NCI-H128 (cell line): Measurements from ENCODE around the gene WLS.

Experiments used
- DNase-seq: peaks from one replicate; lab custom pipeline; 2025; ENCODE audit not compliant: unreplicated experiment; lab: John Stamatoyannopoulos, UW

The WLS gene

DNA sequence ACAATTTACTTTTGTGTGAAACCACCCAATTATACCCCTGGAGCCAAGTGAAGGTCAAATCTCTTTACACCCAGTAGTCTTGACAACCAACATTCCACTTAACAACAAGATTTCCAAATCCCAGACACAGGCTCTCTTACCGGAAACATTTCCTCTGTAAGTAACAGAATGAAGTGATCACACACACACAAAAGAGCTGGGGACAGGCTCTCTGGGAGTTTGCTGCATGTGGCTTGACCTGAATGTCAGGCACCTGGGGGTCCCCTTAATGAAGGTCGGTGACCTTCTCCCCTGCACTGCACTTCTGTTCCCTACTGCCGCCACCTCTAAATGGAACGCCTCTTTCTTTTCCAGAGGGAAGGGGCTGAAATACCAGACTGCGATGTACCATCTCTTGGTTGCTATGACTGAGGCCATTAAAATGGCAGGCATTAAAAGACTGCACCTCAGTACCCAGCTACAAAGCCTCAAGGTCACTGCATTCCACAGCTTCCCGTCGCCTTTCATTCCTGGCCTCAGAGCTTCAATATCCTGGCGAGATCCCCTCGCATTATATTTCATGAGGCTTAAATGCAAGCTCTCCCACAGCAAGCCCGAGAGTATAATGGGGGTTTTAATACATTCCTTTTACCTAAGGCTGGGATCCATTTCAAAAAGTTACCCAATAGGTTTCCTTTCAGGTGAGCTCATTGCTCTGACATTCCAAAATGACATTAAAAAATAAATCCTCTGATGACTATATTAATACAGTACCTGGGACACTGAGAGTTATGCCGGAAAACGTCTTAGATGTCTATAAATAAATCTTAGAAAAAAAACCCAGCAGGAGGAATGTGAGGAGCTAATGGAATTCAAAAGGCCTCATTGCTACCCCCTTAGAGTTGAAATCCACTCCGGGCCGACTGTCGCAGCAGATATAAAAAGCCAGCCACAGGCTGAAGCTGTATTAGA, 91.0 kb downstream of the WLS start:
- no peak for DNase-seq

DNA sequence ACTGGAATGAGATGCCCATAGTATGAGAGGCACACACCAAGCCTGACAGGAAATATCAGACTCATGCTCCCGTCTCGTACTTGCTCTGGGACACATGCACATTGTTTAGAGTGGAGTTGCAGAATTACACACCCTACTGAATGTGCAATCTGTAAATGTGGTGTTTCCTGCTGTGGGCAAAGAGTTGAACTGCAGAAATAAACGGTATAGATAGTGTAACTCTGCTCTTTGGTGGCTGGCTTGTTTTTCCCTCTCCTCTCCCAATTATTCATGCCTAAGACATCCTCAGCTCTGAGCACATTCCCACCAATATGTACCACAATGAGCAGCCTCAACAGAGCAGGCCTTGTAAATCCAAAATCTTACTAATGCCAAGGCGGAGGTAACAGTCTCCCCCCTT, 91.8 kb downstream of the WLS start:
- no peak for DNase-seq

- DNase-seq = no peak
These were observed 96.1 kb downstream of the WLS start for GRCh38 chr1:68136187-68136586.

DNA sequence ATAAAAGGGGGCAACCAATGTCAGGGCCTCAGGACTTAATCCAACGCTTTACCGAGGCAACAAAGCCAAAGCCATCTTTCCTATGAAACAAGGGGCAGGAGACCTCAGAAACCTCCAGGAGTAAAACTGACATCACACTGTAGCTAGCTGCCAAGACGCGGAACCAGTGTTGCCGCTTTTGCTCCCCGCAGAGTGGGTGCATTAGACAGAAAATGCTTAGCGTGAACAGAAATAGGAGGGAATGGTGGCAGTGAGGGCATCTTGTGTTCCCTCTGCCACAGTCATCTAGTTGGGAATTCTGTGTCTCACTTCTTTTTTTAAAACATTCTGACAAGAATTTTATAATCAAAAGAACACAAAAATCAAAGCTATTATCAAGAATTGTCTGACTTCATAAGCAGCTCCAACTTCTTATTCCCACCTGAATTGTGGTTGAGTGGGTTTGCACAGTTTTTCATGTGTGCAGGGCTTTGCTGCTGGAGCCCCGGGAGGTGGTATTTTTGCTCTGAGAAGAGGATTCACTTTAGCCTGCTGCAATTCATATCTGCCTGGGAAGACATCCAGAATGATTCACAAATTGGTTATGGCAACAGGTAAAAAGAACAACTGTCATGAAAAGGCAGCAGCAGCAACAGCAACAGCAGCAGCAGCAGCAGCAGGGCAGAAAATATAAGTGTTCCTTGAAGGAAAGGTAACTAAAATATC, 99.7 kb downstream of the WLS start:
- DNase-seq = no peak

DNA sequence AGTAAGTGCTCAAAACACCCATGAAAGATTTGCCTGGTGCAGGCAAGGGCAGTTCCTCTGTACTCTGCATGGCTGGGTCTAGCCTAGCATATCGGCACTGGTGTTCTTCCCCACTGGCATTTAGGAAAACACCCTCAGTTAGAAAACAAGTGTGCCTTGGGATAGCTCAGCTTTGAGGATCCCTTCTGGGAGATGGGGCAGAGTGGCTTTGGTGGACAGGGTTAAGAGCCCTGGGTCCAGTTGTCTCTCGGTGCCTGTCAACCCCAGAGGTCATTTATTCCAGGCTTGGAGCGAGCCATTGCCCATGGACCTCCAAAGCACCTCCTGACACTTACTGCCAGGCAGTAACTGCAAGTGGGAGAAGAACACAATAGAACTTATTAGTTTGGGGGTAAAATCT, 101.1 kb downstream of the WLS start:
- DNase-seq = no peak

DNA sequence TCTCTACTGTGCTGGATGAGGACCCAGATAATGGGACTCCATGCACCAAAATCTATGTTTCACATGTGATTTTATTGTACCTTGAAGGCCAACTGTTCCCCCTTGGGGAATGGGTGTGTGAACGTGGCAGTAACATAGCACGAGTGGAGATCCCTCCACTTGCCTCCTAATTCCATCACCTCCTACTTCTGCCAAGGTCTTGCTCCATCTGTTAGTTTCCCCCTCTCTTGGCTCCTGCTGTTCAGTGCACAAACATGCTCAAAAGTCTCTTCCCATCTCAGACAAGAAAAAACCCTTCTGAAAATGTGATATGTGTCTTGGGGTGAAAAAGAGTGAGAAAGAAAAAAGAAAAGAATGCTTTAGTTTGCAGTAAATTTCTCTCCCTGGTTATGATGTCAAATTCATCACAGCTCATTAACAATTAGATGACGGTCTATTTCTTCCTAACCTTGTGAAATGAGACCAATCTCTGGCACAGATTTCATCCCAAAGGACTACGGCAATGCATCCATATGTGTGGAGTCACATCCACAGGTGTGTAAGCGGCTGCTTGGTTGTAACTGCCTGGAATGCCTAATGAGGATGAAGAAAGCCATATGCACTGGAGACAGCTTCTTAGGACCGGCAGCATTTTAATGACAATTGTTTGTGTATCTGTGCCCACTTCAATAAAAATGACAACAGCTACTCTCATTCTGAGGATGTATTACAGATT, 102.6 kb downstream of the WLS start:
- no peak for DNase-seq

DNA sequence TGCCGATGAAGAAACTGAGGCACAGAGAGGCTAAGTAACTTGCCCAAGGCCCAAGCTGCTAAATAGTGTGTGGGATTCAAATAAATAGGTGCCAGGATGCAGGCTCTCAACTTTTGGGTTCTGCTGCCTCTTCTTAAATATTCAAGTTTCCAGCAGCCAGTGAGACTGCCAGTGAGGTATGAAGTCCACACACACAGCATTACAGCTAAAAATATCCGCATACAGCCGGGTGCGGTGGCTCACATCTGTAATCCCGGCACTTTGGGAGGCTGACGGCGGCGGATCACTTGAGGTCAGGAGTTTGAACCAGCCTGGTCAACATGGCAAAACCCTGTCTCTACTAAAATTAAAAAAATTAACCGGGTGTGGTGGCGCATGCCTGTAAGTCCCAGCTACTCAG, 103.5 kb downstream of the WLS start:
- no peak for DNase-seq

- no peak for DNase-seq
These were observed 104.2 kb downstream of the WLS start for GRCh38 chr1:68128157-68128556.

- no peak for DNase-seq
These were observed 110.8 kb downstream of the WLS start for GRCh38 chr1:68121536-68121935.

- DNase-seq = peak; percentile 44
These were observed 112.1 kb downstream of the WLS start for GRCh38 chr1:68120136-68120791.

- no peak for DNase-seq
These were observed 112.9 kb downstream of the WLS start for GRCh38 chr1:68119445-68119844.

- no peak for DNase-seq
These were observed 114.9 kb downstream of the WLS start for GRCh38 chr1:68117416-68117815.

DNA sequence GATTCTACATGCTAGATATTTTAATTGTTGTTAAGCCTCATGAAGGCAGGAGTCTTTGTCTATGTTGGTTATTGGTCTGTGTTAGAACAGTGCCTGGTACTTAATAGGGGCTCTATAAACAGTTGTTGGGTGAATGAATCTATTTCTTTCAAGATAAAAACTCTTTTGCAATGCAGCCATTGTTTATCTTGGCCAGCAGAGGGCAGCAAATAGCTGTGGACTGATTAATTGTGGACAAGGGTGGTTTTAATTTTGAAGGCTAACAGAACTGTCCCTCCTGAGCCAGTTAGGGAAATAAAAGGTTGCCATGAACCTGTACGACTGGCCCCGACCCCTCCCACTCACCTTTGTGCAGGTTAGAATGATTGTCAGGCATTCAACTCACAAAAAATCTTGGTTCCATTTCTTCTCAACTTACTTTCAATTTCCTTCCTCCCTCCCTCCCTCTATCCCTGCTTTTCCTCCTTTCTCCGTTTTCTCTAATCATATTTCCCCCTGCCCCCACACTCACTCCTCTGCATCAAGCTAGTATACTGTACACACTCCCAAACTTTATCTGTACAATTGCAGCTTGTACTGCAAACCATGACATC, 115.6 kb downstream of the WLS start:
- peak; percentile 51 for DNase-seq

DNA sequence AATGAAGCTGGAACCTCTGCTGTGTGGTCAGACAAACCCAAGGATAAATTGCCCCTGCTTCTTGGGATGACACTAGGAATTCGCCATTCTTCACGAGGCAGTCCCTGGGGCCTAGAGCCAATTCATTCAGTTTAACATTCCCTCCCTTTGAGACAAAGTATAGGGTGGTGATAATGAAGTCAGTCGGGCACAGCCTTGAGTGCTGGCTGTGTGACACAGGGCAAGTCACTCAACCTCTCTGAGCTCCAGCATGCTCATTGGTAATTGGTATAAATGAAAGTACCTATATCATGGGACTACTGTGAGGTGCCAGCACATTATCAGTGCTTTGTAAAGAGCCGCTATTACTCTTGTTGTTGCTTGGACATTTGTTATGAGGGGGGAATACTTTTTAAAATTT, 117.0 kb downstream of the WLS start:
- DNase-seq = no peak

DNA sequence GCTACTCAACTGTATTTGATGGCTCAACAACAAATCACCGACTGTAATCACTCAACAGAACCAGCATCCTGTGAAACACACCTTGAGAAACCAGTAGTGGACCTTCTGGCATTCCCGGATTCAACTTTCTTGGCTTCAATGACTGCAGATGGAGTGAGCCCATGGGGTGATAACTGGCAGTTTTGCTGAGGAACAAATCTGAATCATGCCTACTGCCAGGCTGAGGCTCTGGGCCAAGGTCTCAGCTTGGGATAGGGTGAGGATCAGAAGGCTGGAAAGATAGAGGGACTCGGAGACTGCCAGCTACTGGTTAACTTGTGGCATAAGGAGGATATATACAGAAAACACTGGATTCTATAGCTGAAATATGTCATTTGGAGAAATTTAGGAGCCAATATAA, 118.4 kb downstream of the WLS start:
- no peak for DNase-seq

DNA sequence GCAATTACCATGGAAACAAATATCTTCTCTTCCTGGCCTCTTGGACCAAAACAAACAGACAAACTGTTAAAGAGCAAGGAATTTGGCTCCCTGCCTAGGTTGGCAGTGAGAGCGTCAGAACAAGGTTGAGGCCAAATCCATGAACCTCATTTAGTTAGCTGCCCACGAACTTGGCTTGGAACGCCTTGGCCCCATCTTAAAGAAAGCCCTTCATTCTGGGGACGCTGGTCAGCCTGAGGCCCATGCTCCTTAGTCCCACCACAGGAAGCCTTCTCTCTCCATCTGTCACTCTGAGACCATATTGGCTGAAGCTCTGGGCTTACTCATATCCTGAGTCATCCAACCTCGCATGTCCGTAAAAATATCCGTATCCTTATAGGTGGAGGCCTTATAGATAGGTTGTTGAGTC, 119.5 kb downstream of the WLS start:
- DNase-seq = no peak

DNA sequence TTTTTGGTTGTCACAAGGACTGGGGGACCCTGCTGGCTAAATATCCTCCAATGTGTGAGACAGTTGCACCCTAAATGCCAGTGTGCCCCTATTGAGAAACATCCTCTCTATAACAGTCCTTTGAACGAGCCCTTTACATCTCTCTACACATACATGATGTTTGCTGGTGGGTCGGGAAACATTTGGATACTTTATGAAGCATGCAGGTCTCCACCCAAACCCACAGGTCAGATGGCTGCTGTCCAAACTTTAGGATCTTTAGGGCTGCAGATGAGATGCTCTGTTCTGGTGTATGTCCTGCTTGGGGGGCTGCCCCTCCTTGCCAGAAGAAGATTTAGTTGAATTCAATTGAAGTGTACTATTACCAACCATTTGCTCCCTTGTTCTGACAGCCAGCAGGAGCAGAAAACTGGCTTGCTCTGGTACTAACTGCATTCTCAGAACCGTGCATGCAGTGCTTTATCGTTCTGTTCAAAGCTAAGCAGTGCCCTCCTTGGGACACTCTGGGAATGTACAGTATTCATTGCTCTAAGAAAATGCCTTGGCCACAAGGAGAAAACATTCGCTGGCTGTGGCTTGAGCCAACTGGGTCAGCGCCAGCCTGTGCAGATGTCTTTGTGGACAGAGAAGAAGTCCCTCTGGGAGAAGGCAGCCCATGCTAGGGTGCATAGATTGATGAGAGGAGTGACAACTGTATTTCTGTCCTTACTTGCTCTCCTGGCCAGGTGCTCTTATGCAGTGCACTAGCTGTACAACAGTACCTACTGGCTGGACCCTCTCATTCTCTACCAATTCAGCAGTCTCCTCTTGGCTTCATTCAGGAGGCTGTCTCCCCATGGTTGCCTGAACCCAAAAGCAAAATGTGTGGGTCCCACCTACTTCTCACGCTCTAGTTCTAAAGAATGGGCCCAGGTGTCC, 120.5 kb downstream of the WLS start:
- DNase-seq = peak; percentile 31

DNA sequence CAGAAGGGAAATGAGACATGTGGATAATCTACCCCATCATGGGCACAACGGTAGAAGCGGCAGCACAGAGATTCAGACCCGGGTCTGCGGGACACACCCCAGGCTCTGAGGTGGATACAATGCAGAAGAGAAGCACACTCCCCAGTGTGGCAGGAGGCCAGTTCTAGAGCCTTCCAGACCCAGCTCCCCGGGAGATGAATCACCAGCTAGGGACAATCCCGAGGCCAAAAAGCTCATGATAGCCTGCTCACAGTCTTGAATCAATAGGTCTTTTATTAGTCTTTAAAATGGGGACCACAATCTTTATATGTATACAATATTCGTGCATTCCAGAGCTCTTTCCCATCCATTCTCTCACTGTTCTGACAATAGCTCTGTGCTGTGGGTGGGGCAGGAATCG, 124.6 kb downstream of the WLS start:
- DNase-seq = no peak

- no peak for DNase-seq
These were observed 128.3 kb downstream of the WLS start for GRCh38 chr1:68103884-68104554.
